ENCODE results near the gene PLA2G2C.

DNA sequence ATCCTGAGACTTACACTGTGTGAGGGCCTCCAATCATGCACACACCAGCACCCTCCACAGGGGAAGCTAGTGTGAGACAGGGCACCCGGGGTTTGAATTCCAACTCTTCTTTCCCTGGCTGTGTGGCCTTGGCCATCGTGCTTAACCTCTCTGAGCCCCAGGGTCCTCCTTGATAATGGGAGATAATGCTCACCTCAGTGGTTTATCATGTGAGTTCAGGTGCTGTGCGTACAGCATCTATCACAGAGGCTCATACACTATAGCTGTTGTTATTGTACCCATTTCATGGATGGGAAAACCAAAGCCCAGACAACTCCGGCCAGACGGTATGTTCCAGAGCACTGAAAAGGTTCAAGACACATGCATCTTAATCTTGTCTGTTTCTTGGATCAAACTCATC, 16.4 kb downstream of the PLA2G2C start:
- TF ChIP-seq EZH2 (IDR thresholded peaks at IDR 0.05), result no peak
- TF ChIP-seq POLR2AphosphoS5 (IDR thresholded peaks at IDR 0.05; ENCODE audit: borderline replicate concordance, low read depth, low read length), result no peak
